KMS-11 (cell line): ENCODE data around the gene SYNE4.
"Not testable (repeated sequence)": the region's sequence is repeated elsewhere in the genome, so short reads cannot be mapped to it uniquely, and the experiment has no call there.

ENCODE experiments used
- H2AFZ ChIP-seq: fragments of 200-600 bp; sonication (generic); 2 replicates; pipeline ENCODE4 v1.6.1; 2016; ENCODE audit warnings: antibody characterized with exemption, mixed run types, low read depth
- H3K27ac ChIP-seq: fragments of 200-600 bp; sonication (generic); 2 replicates; pipeline ENCODE4 v1.6.1; 2016; ENCODE audit warnings: mild to moderate bottlenecking, mixed run types
- H3K27me3 ChIP-seq: fragments of 200-600 bp; sonication (generic); 2 replicates; pipeline ENCODE4 v1.6.1; 2017; ENCODE audit warnings: mild to moderate bottlenecking, low read depth, mixed run types, moderate library complexity; ENCODE audit not compliant: insufficient read depth
- H3K36me3 ChIP-seq: fragments of 200-600 bp; sonication (generic); 2 replicates; pipeline ENCODE4 v1.6.1; 2017; ENCODE audit warnings: mild to moderate bottlenecking, mixed run types; ENCODE audit not compliant: insufficient read depth
- H3K4me1 ChIP-seq: fragments of 200-600 bp; sonication (generic); 2 replicates; pipeline ENCODE4 v1.6.1; 2016; ENCODE audit warnings: mild to moderate bottlenecking, low read depth, mixed run types; ENCODE audit not compliant: poor library complexity, severe bottlenecking
- H3K4me2 ChIP-seq: fragments of 200-600 bp; sonication (generic); 2 replicates; pipeline ENCODE4 v1.7.0; 2016; ENCODE audit warnings: mild to moderate bottlenecking, mixed run types
- H3K4me3 ChIP-seq: fragments of 200-600 bp; sonication (generic); IDR thresholded peaks from 2 replicates; pipeline ENCODE4 v1.6.1; 2017; ENCODE audit warnings: low read depth, low read length, mixed read lengths; ENCODE audit not compliant: insufficient read depth
- H3K79me2 ChIP-seq: fragments of 200-600 bp; sonication (generic); 2 replicates; pipeline ENCODE4 v1.6.1; 2016; ENCODE audit warnings: low read depth, mixed run types; ENCODE audit not compliant: insufficient read depth
- H3K9ac ChIP-seq: fragments of 200-600 bp; sonication (generic); 2 replicates; pipeline ENCODE4 v1.6.1; 2016; ENCODE audit warnings: mild to moderate bottlenecking, mixed run types
- H4K20me1 ChIP-seq: fragments of 200-600 bp; sonication (generic); 2 replicates; pipeline ENCODE4 v1.6.1; 2016; ENCODE audit warnings: mild to moderate bottlenecking, mixed run types; ENCODE audit not compliant: insufficient read depth
- CTCF ChIP-seq: fragments of 200-600 bp; sonication (generic); conservative IDR thresholded peaks from 2 replicates; pipeline ENCODE4 v1.6.1; 2017; ENCODE audit warnings: low read depth, mild to moderate bottlenecking, antibody characterized with exemption, low read length, moderate library complexity, mixed read lengths

The SYNE4 gene

GRCh38 chr19:35960432-35960972, 48.1 kb downstream of the SYNE4 start:
- peaks cover 4% of the 10 kb centered on the region; the same call in 1 of the 2 replicates for H3K27me3 ChIP-seq
- no peaks in the 10 kb centered on the region for H3K4me1 ChIP-seq
- H4K20me1 ChIP-seq = no peaks in the 10 kb centered on the region
- TF ChIP-seq CTCF = no peak
- H3K36me3 ChIP-seq = no peaks in the 10 kb centered on the region
- no peaks in the 10 kb centered on the region for H3K79me2 ChIP-seq
- no peak overlapping the region for H2AFZ ChIP-seq
- no peak overlapping the region for H3K27ac ChIP-seq
- H3K9ac ChIP-seq = no peak overlapping the region
- no peak overlapping the region for H3K4me2 ChIP-seq
- no peak overlapping the region for H3K4me3 ChIP-seq

DNA sequence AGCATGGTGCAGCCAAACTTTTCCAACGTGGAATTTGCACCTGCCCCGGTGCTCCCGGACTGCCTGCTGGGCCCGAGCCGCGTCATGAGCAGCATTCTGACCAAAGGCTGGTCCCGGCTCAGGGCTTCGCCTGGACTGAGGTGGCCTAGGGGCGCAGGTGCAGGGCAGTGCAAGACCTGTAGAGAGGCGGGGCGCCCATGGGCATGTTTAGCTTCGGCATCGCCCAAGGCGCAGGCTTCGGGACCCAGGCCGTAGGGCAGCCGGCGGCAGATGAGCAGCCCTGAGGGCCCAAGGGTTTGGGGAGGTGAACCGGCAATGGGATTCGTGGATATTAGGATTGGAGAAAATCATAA, 48.7 kb downstream of the SYNE4 start:
- Histone ChIP-seq H3K4me1 (no peaks in the 10 kb centered on the region), H3K79me2 (no peaks in the 10 kb centered on the region), H3K4me2 (no peak overlapping the region), H3K27ac (no peak overlapping the region), H3K4me3 (no peak overlapping the region), H3K27me3 (peaks cover 4% of the 10 kb centered on the region; the same call in 1 of the 2 replicates), H4K20me1 (no peaks in the 10 kb centered on the region), H3K36me3 (no peaks in the 10 kb centered on the region), H3K9ac (no peak overlapping the region), H2AFZ (no peak overlapping the region)
- TF ChIP-seq CTCF = no peak

DNA sequence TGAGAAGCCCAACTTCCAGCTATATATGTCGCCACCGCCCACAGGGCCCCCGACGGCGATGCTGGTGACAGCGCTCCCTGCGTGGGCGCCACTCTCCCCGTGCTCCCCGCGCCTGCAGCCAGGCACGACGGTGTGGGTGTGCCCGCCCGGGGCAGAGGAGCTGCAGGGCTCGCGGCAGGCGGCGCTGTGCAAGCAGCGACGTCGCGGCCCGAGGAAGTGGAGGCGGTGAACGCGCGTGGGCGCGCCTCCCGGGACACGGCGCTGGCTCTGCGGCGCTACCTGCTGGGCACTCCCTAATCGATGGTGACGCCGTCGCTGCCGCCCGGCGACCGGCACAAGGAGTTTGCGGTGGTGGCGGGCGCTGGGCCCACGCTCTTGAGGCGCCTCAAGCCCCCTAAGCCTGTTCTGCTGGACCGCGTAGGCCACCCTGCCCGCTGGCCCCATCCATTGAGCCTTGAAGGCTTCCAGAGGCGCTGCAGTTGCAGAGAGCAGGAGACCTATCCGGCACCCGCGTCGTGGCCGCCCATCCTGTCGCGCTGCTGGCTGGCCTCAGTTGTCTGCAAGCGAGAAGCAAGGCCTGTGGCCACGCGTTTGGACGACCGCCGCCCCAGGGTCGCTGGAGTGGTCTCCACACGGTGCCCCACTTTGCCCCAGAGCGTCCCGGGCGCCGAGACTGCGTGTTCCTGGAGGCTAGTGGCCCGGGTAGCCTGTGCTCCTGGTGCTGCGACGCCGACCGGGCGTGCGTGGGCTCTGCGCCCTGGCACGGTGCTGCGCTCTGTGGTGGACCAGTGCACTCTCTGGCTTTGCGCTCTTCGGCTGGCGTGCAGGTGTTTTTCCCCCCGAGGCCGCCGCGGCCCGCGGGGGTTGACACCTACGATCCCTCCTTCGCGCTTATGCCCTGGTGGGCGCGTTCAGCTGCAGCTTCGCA, 49.3 kb downstream of the SYNE4 start:
- H3K36me3 ChIP-seq = no peaks in the 10 kb centered on the region
- no peaks in the 10 kb centered on the region for H3K4me1 ChIP-seq
- H3K4me2 ChIP-seq = no peak overlapping the region
- no peaks in the 10 kb centered on the region for H3K79me2 ChIP-seq
- no peak overlapping the region for H3K27ac ChIP-seq
- no peaks in the 10 kb centered on the region for H4K20me1 ChIP-seq
- TF ChIP-seq CTCF = no peak
- no peak overlapping the region for H2AFZ ChIP-seq
- H3K4me3 ChIP-seq = no peak overlapping the region
- peaks cover 8% of the 10 kb centered on the region; the same call in 1 of the 2 replicates for H3K27me3 ChIP-seq
- H3K9ac ChIP-seq = no peak overlapping the region

- peaks cover 8% of the 10 kb centered on the region; the same call in 1 of the 2 replicates for H3K27me3 ChIP-seq
- no peak overlapping the region for H3K9ac ChIP-seq
- H3K4me3 ChIP-seq = no peak overlapping the region
- no peaks in the 10 kb centered on the region for H3K36me3 ChIP-seq
- no peaks in the 10 kb centered on the region for H4K20me1 ChIP-seq
- no peak overlapping the region for H3K27ac ChIP-seq
- no peak overlapping the region for H3K4me2 ChIP-seq
- H3K79me2 ChIP-seq = no peaks in the 10 kb centered on the region
- TF ChIP-seq CTCF = no peak
- H3K4me1 ChIP-seq = no peaks in the 10 kb centered on the region
- H2AFZ ChIP-seq = no peak overlapping the region
These were observed 50.0 kb downstream of the SYNE4 start for GRCh38 chr19:35958660-35959039.

- H3K4me1 ChIP-seq, H3K4me2 ChIP-seq, H2AFZ ChIP-seq, H3K27ac ChIP-seq, H3K36me3 ChIP-seq, H4K20me1 ChIP-seq, H3K4me3 ChIP-seq, H3K9ac ChIP-seq, H3K79me2 ChIP-seq: not testable (repeated sequence)
- peaks cover 11% of the 10 kb centered on the region; the same call in 1 of the 2 replicates for H3K27me3 ChIP-seq
These were observed 51.2 kb downstream of the SYNE4 start for GRCh38 chr19:35957411-35957810.
